ENCODE results near the gene VAV2.
"Not testable (repeated sequence)": the region's sequence is repeated elsewhere in the genome, so short reads cannot be mapped to it uniquely, and the experiment has no call there.

The VAV2 gene

DNA sequence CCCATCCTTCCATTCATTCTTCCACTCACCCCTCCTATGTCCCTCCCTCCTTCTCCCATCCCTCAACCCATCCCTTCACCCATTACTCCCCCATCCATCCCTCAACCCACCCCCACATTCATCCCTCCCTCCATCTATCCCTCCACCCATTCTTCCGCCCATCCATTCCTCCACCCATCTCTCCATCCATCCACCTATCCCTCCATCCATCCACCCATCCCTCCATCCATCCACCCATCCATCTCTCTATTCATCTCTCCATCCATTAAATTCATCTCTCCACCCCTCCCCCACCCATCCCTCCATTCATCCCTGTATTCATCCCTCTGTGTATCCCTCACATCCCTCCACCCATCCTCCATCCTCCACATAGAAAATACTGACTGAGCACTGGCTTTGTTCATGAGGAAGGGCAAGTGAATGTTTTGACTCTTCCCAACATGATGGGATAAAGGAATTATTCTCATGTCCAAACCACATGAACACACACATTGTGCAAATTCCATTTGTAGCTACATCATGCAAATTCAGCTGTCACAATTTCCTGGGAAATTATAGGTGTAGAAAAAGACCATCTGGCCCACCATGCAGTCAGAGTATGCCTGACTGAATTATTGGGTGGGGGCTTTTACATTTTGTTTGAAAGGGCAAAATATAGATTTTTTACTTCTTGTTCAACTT, 6.9 kb upstream of the VAV2 start:
- in situ Hi-C loops (cut with MboI; ENCODE audit: low sequenced_read_pairs), result loop anchor here (10.0 kb wide), 1 partner anchor 214 kb away; no protein-coding TSS in a partner anchor

DNA sequence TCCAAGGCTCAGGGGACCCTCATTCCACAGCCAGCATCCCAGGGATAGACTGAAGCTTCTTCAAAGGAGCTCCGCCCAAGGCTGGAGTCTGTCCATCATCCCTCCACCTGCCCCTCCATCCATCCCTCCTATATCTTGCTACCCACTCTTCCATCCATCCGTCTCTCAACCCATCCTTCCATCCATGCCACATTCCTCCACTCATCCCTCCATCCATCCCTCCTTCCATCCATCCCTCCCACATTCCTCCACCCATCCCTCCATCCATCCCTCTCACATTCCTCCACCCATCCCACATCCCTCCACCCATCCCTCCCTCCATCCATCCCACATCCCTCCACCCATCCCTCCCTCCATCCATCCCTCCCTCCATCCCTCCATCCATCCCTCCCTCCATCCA, 5.5 kb upstream of the VAV2 start:
- in situ Hi-C loops (cut with MboI; ENCODE audit: low sequenced_read_pairs), result loop anchor here (10.0 kb wide), 1 partner anchor 213 kb away; no protein-coding TSS in a partner anchor

DNA sequence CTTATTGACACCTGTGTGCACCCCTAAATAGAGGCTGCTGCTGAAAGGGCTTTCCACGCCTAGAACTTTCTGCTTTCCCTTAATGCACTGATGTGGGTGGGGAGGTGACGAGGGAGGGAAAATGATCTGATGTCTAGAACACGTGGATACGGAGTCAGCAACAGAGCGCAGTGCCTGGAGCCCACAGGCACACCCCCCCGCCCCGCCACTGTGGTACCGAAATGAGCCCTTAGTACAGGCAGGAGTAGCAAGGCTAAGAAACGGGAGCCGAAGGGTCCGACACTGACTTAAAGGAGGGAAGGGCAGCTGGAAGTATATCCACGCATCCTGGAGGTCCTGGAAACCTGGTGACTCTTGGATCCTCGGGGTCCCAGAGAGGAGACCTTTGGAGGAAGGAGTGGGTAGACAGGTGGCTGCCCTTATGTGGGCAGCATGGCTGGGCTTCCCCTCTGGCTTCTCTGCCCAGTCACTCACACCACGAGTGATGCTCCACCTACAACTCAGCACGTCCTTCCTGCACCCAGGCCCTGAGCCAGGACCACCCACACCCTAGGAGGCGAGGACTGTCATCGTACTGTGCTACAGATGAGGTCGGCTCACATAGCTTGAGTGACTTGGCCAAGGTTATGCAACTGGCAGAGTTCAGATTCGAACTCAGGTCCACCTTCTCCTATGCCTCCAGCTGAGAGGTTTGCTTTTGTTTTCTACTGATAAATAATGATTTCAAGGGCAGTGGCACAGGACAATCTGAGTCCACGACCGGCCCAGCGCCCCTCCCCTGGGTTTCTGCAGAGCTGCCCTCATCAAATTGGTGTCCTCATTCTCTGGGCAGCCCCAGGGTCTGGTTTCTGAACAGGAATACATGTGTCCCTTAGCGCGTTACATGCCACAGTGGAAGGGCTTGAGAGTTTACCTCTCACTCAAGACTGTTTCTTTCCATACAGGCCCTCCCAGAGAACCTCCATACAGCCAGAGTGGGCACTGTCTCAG, 4.7 kb upstream of the VAV2 start:
- in situ Hi-C loops (cut with MboI; ENCODE audit: low sequenced_read_pairs), result loop anchor here (10.0 kb wide), 1 partner anchor 212 kb away; no protein-coding TSS in a partner anchor

DNA sequence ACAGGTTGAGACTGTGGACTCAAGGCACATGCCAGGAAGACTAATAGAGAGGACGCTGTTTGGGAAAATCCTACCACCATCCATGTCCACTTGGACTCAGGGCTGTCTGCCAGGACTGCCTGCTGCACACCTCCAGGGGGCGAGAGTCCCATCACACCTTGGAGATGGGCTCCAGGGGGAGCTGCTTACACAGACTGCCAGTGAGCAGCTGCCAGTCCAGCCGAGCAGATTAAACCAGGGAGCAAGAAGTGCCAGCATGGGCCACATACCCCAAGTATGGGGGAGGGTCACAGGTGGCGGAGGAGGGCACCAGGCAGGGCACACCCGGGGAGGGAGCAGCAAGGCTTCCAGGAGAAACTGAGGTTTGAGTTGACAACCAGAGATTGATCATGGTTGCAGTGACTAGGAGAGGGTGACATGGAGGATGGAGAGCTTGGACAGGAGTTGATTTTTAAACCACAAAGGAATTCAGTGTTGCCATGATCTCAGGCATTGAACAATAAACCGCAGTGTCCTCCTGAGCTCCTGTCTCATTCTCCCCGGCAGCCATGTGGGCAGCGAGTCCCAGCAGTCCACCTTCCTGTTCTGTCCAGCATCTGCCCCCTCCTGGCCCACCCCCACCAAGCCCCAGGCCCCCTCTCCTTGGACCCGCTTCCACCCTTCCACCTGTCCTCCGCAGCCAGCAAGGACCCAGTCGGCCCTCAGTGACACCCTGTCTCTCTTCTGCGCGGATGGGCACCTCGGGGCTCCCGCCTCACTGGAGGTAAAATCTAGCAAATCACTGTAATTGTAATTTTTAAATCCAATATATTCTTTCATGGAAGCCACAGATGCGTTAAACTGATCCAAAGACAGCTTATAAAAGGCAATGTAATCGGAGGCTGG, 3.1 kb upstream of the VAV2 start:
- in situ Hi-C loops (cut with MboI; ENCODE audit: low sequenced_read_pairs), result loop anchor here (10.0 kb wide), 1 partner anchor 210 kb away; no protein-coding TSS in a partner anchor

DNA sequence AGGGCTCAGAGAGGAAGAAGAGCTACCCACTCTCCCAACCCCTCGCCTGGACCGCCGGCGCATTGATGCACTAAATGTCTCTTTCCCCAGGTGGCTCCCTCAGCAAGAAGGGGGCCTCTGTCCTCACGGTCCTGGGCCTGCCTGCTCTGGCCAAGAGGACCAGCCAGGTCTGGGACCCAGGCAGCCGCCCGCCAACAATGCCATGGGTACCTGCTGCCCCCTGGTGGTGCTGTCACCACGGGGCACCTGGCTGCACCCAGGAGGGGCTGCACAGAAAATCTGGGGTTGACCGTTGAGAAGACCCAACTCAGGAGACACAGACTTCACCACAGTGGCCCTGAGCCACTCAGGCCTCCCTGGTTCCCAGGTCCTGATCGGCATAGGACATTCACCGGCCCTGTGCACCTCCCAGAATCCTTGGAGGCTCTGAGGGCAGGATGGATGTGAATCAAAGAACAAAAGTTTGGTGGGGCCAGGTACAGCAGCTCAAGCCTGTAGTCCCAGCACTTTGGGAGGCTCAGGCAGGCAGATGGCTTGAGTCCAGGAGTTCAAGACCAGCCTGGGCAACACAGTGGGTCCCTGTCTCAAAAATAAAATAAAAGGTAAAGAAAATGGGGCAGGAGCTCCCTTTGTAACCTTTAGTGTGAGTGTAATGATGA, 2.4 kb upstream of the VAV2 start:
- in situ Hi-C loops (cut with MboI; ENCODE audit: low sequenced_read_pairs), result loop anchor here (10.0 kb wide), 1 partner anchor 210 kb away; no protein-coding TSS in a partner anchor

DNA sequence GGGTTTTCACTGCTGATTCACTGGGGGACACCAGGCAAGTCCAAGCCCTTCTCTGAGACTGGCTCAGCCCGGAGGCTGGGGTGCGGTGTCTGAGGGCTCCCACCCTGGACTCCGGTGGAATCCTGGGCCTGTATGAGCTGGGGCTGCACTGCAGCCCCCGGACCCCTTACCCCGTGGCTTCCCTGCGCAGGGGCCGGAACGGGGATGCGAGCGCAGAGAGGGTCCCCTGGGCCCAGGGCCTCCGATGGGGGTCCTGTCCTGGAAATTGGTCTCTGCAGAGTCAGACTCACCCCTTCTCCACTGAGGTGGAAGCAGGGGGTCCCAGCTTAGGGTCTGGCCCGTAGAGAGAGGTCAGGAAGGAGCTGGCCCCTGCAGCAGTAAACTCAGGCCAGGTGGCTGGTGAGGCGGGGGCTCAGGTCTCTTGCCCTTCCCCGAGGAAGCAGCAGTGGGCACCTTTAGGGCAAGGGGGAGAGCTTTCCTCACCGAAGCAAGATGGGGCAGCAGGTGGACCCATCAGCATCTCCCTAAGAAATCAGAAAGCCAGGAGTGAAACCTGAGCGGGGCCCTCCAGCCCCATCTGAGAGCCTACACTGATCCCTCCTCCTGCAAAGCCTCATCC, 1.6 kb upstream of the VAV2 start:
- in situ Hi-C loops (cut with MboI; ENCODE audit: low sequenced_read_pairs), result loop anchor here (10.0 kb wide), 1 partner anchor 209 kb away; no protein-coding TSS in a partner anchor

DNA sequence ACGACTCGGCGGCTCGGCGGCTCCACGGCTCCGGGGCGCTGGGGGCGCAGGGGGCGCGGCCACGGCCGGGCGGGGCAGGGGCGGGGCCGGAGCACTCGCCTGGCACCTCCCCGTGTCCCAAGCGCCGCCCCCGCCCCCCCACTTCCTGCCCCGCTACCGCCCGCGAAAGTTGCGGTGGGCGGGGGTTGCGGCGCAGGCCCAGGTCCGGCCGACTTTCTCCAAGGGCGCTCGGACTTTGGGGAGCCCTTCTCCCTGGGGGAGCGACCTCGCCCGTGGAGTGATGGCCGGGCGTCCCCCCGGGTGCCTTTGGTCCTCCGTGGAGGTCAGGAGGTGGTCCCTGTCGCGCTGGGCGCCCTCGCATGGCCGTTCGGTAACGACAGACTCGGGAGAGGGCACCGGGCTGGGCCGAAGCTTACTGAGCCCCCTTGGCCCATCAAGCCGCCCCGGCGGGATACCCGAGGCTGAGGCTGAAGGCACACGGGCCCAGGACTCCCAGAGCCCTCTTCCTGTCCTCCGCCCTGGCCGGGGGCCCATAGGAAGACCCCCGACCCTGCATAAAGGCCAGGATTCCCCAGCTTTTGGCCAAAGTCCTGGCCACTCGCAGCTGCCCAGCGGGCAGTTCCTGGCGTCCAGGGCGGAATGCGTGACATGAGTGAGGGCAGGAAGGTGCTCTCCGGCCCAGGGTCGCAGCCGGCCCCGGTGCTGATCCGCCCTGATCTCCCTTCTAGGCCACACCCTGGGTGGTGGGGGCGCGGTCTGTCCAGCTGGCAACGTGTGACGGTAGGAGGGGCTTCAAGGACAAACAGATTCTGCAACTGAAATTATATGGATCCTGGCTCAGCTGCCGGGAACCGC, 883 bp upstream of the VAV2 start:
- in situ Hi-C loops (cut with MboI; ENCODE audit: low sequenced_read_pairs), result loop anchor here (10.0 kb wide), 1 partner anchor 208 kb away; no protein-coding TSS in a partner anchor

DNA sequence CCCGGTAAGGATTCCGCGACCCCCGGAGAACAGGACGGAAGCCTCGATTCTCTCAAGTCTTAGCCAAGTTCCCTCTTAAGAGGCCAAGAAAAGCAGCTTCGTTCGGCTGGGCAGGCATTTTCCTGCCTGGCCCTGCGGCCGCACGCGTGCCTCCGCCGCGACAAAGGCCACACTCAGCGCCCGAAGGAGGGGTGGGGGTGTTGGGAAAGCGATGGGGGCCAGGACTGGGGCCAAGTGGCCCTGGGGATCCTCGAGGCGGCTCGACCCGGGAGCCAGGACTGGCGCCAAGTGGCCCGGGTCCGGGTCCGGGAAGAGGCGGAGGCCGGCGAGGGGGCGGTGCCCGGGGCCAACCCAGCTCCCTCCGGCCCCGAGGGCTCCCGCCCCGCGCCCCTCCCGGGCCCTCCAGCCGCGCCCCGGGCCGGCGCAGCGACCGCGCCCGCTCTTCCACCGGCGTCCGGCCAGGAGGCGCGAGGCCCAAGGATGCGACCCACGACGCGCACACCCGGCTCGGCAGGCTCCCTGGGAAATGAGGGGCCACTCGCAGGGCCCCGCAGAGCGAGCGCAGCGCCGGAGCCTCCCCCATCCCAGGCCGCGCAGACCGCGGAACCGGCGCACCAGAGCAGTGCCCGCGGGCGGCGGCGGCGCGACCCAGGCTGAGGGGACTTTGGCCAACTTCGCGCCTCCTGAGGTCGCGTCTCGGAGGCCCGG, 756 bp downstream of the VAV2 start:
- in situ Hi-C loops (cut with MboI; ENCODE audit: low sequenced_read_pairs), result loop anchor here (10.0 kb wide), 1 partner anchor 207 kb away; no protein-coding TSS in a partner anchor

DNA sequence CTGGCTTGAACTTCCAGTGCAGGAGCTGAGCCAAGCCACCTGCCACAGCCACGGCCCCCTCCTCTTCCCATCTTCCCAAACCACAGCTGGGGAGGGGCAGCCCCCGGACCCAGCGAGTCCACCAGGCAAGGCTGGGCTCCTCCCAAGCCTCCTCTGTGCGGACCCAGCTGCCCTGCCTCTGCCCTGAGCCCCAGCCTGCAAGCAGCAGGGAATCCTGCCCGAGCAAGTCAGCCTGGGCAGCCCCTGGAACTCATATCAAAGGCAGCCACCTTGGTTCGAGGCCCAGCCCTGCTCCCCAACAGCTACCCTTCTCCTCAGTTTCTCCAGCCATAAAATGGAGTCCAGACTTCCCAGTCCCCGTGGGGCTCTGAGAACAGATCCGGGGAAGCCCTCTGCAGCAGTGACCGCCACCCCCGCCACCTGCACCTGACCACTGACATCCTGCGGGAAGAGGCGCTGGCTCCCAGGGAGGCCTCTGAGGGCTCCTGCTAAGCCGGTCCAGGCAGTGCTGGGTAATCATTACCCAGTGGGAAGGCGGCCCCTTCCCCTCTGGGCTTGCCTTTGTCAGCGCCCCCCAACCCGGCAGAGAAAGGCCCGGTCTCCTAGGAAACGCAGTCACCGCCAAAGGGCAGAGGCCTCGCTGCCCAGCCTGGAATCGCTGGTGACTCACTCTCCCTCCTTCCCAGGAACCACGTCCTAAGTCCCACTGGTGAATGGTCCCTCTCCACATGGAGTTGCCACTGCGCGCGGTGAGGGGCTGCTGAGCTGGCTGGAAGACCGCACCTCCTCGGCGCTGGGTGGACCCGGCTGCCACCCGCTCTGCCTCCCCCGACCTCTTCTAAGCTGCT, 1.5 kb downstream of the VAV2 start:
- in situ Hi-C loops (cut with MboI; ENCODE audit: low sequenced_read_pairs), result loop anchor here (10.0 kb wide), 1 partner anchor 206 kb away; no protein-coding TSS in a partner anchor

DNA sequence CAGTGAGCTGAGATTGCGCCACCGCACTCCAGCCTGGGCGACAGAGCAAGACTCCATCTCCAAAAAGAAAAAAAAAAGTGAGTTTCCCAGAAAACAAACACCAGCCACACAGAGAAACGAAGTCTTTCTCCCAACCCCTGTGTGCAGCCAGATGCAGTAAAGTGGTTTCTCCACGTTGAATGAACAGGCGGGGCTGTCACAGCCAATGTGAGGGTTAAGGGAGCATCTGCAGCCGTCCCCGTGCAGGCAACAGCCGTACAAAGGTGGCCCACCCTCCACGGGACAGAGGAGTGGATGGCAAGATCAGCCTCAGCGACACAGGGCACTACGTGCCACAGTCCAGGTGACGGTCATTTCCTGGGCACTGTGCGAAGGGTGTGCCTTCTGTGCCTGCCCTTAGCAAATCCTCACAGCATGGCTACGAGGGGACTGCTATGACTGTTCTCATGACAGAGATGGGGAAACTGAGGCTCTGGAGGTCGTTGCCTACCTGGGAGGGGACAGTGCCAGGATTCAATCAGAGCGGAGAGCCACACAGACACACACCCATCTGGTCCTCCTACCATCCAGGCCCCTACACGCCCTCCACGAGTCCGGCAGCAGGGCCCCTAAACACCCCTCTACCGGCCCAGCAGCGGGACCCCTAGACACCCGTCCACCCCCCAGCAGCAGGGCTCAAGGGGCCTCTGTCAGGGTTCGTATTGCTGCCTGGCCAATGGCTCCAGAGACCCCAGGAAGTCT, 2.3 kb downstream of the VAV2 start:
- in situ Hi-C loops (cut with MboI; ENCODE audit: low sequenced_read_pairs), result loop anchor here (10.0 kb wide), 1 partner anchor 205 kb away; no protein-coding TSS in a partner anchor

DNA sequence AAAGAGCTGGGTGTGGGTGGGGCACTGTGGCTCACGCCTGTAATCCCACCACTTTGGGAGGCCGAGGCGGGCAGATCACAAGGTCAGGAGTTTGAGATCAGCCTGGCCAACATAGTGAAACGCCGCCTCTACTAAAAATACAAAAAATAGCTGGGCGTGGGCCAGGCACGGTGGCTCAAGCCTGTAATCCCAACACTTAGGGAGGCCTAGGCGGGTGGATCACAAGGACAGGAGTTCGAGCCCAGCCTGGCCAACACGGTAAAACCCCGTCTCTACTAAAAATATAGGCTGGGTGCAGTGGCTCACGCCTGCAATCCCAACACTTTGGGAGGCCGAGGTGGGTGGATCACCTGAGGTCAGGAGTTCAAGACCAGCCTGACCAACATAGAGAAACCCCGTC, 3.4 kb downstream of the VAV2 start:
- in situ Hi-C loops (cut with MboI; ENCODE audit: low sequenced_read_pairs), result not testable (repeated sequence)

DNA sequence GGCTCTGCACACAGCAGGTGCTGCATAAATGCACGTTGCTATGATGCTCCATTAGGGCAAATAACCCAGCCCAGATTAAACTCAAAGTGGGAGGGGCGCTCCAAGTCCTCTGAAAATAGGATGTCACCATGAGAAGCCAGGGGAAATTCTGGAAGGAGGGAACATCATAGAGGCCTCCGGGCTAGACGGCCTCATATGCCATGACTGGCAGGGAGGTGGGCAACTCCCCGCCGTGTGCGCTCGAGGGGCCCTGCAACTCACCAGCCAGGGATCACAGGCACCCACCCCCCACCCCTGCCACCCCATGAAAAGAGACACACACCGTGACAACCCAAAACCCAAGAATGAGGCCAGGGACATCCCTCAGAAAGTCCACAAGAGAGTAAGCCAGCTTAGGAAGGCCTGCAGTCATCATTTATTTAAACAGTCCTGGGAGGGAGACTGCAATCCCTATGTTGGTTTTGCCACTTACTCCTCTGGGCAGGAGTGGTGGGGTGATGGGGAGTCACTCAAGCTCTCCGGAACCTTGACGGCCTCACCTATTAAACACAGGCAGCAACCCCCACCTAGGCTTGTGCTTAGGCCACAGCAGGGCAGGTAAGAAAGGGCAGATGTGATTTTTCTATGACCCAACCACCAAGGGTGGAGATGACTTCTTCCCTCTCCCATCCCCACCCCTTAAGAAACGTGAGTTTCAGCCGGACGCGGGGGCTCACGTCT, 4.0 kb downstream of the VAV2 start:
- in situ Hi-C loops (cut with MboI; ENCODE audit: low sequenced_read_pairs), result no loop called here

DNA sequence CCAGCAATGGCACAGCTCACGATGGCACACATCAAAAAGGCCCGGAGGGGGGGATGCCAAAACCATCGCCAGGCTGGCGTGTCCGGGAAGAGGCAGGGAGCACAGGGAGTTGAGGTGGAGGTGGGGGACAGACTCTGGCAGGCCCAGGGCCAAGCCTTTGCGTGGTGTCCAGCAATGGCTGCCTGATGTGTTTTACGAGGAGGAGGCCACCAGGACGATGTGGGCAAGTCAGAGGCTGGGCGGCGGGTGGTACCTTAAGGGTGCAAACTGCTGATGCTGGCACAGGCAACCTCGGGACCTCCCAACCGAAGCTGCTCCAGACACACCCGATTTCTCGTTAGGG, 4.7 kb downstream of the VAV2 start:
- in situ Hi-C loops (cut with MboI; ENCODE audit: low sequenced_read_pairs), result no loop called here

DNA sequence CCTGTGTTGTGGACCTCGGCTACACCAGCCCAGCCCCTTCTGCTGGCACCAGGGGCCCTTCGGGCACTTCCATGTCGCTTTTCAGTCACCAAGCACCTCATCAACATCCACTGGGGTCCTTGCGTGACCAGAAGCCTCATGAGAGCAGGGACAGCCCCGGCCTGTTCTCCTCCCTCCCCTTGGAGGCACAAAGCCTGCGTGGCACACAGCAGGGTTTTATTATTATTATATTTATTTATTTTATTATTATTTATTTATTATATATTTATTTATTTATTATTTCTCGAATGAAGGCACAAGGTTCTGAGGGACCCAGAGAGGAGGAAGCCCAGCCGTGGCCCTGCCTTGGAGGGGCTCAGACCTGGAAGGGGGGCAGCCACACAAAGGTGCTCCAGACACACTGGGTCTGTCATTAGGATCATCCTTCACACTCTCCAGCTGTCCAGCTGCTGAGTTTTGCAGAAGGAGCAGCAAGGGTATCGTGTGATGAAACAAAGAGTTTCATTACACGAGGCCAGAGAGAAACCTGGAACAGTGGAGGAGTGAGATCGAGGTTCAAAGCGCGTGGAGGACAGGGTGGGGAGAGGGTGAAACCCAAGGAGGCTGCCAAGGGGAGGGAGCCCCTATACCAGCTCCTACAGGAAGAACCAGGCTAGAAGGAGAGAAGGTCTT, 5.2 kb downstream of the VAV2 start:
- in situ Hi-C loops (cut with MboI; ENCODE audit: low sequenced_read_pairs), result no loop called here

DNA sequence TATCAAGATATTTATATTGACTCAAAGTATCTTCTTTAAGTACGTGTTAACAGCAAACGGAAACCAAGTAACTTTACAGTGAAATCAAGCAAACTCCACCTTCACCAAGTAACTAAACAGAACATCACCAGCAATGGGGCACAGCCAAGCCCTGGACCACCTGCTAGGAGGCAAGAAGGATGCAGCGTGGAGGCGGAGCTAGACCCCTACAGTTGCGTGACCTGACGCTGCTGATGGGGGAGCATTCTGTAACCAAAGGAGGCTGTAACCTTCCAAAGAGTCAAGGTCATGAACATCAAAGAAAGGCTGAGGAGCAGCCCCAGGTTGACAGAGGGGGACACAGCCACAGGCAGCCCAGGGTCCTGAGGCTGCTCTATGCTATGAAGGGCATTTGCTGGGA, 6.1 kb downstream of the VAV2 start:
- in situ Hi-C loops (cut with MboI; ENCODE audit: low sequenced_read_pairs), result no loop called here

All from HL-60/S4 treated with retinoic acid at 250 ng/mL for 4 days and 3 days (cell line).